ENCODE results near the gene UTP4. TPM values are rescaled to one million over a fixed set of nuclear protein-coding genes. Genes with fewer than 3 reads are reported as not detected.
"Not testable (repeated sequence)": the region's sequence is repeated elsewhere in the genome, so short reads cannot be mapped to it uniquely, and the experiment has no call there.

Gene UTP4
- total RNA-seq, 3 donors from 2014 or later, result 18.6 to 33.2 (median 24.6) TPM

GRCh38 chr16:69118994-69119393, 13.5 kb upstream of the UTP4 start:
- intact Hi-C loops (cut with DNase I, micrococcal nuclease), result loop anchor here in 1 of 2 donors (10.0 kb wide), 1 partner anchor 214 kb away; no protein-coding TSS in a partner anchor
- ATAC-seq, result no peak
- no peaks in the 10 kb centered on the region for H3K36me3 ChIP-seq (ENCODE audit: low read depth)

GRCh38 chr16:69119536-69119935, 12.9 kb upstream of the UTP4 start:
- Histone ChIP-seq H3K36me3 (ENCODE audit: low read depth) (no peaks in the 10 kb centered on the region), H3K4me1 (ENCODE audit: low read depth) (no peaks in the 10 kb centered on the region), H3K9me3 (no peaks in the 10 kb centered on the region), H3K4me3 (no peak overlapping the region)
- no peak for ATAC-seq
- no peak for TF ChIP-seq CTCF (IDR thresholded peaks at IDR 0.05)
- intact Hi-C loops (cut with DNase I, micrococcal nuclease), result loop anchor here in 1 of 2 donors (10.0 kb wide), 1 partner anchor 215 kb away; no protein-coding TSS in a partner anchor
- DNase-seq, result no peak

More at GRCh38 chr16:69118994-69119393, 13.5 kb upstream of the UTP4 start:
- peak in 1 of 3 donors; percentile 12 for DNase-seq
- Histone ChIP-seq H3K4me3 (no peak overlapping the region), H3K9me3 (no peaks in the 10 kb centered on the region), H3K4me1 (ENCODE audit: low read depth) (no peaks in the 10 kb centered on the region)
- TF ChIP-seq CTCF (IDR thresholded peaks at IDR 0.05), result no peak

GRCh38 chr16:69120096-69120664, 12.3 kb upstream of the UTP4 start:
- no peaks in the 10 kb centered on the region for H3K4me1 ChIP-seq (ENCODE audit: low read depth)
- no peaks in the 10 kb centered on the region for H3K36me3 ChIP-seq (ENCODE audit: low read depth)
- TF ChIP-seq CTCF (IDR thresholded peaks at IDR 0.05), result no peak
- no peak overlapping the region for H3K4me3 ChIP-seq
- intact Hi-C loops (cut with DNase I, micrococcal nuclease), result loop anchor here in 1 of 2 donors (10.0 kb wide), 1 partner anchor 595 kb away; no protein-coding TSS in a partner anchor
- no peaks in the 10 kb centered on the region for H3K9me3 ChIP-seq
- peak in 1 of 3 donors; percentile 33 for DNase-seq
- no peak for ATAC-seq

- DNase-seq, result peak in 1 of 3 donors; percentile 78
These were observed 8.5 kb upstream of the UTP4 start for GRCh38 chr16:69123910-69124309.

GRCh38 chr16:69124406-69124805, 8.0 kb upstream of the UTP4 start:
- H3K4me3 ChIP-seq; H3K4me1 ChIP-seq (ENCODE audit: low read depth); ATAC-seq; DNase-seq; H3K9me3 ChIP-seq; H3K36me3 ChIP-seq (ENCODE audit: low read depth): not testable (repeated sequence)
- intact Hi-C loops (cut with DNase I, micrococcal nuclease), result loop anchor here in 1 of 2 donors (10.0 kb wide), 1 partner anchor 600 kb away; no protein-coding TSS in a partner anchor

More at GRCh38 chr16:69123910-69124309, 8.5 kb upstream of the UTP4 start:
- TF ChIP-seq CTCF (IDR thresholded peaks at IDR 0.05), result peak; percentile 15
- intact Hi-C loops (cut with DNase I, micrococcal nuclease), result loop anchor here in 1 of 2 donors (10.0 kb wide), 1 partner anchor 599 kb away; no protein-coding TSS in a partner anchor
- H3K9me3 ChIP-seq, result no peaks in the 10 kb centered on the region
- no peaks in the 10 kb centered on the region for H3K4me1 ChIP-seq (ENCODE audit: low read depth)
- no peaks in the 10 kb centered on the region for H3K36me3 ChIP-seq (ENCODE audit: low read depth)
- no peak overlapping the region for H3K4me3 ChIP-seq
- peak; percentile 80 for ATAC-seq

- intact Hi-C loops (cut with DNase I, micrococcal nuclease), result loop anchor here in 1 of 2 donors (10.0 kb wide), 1 partner anchor 600 kb away; no protein-coding TSS in a partner anchor
These were observed 7.5 kb upstream of the UTP4 start for GRCh38 chr16:69124961-69125360.

More at GRCh38 chr16:69124961-69125360, 7.5 kb upstream of the UTP4 start:
- not testable (repeated sequence) for ATAC-seq; H3K36me3 ChIP-seq (ENCODE audit: low read depth); H3K9me3 ChIP-seq; H3K4me3 ChIP-seq; H3K4me1 ChIP-seq (ENCODE audit: low read depth)
- DNase-seq, result peak in 1 of 3 donors; percentile 9
